ENCODE measurements around the gene IL2RG. TPM values are rescaled to one million over a fixed set of nuclear protein-coding genes. Genes with fewer than 3 reads are reported as not detected.

IL2RG gene
- total and polyA plus RNA-seq, 9 donors: 0.45 to 24.0 (median 1.5) TPM

- Histone ChIP-seq H3K36me3 (no peaks in the 10 kb centered on the region), H3K27me3 (no peaks in the 10 kb centered on the region)
- TF ChIP-seq EP300 (IDR thresholded peaks at IDR 0.05) (no peak), POLR2A (IDR thresholded peaks at IDR 0.05) (no peak)
- TF ChIP-seq, protein P1, sequence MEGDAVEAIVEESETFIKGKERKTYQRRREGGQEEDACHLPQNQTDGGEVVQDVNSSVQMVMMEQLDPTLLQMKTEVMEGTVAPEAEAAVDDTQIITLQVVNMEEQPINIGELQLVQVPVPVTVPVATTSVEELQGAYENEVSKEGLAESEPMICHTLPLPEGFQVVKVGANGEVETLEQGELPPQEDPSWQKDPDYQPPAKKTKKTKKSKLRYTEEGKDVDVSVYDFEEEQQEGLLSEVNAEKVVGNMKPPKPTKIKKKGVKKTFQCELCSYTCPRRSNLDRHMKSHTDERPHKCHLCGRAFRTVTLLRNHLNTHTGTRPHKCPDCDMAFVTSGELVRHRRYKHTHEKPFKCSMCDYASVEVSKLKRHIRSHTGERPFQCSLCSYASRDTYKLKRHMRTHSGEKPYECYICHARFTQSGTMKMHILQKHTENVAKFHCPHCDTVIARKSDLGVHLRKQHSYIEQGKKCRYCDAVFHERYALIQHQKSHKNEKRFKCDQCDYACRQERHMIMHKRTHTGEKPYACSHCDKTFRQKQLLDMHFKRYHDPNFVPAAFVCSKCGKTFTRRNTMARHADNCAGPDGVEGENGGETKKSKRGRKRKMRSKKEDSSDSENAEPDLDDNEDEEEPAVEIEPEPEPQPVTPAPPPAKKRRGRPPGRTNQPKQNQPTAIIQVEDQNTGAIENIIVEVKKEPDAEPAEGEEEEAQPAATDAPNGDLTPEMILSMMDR (IDR thresholded peaks at IDR 0.05): no peak
Measured at GRCh38 chrX:71091263-71091662, 20.1 kb downstream of the IL2RG start.

GRCh38 chrX:71085900-71086299, 25.5 kb downstream of the IL2RG start:
- H3K4me3 ChIP-seq: no peak overlapping the region
- DNase-seq: no peak
- H3K36me3 ChIP-seq: no peaks in the 10 kb centered on the region
- H3K27ac ChIP-seq: no peak overlapping the region
- H3K27me3 ChIP-seq: no peaks in the 10 kb centered on the region
- intact Hi-C loops (cut with DNase I): no loop called here
- H3K9me3 ChIP-seq: no peaks in the 10 kb centered on the region
- TF ChIP-seq POLR2A (IDR thresholded peaks at IDR 0.05) (no peak), EP300 (IDR thresholded peaks at IDR 0.05) (no peak)
- TF ChIP-seq, protein P1 (IDR thresholded peaks at IDR 0.05): no peak
- 42 to 50% (median 50%) methylated on average over 4 of the region's 4 CpGs for WGBS, 3 donors
- H3K4me1 ChIP-seq (ENCODE audit: insufficient read depth): no peaks in the 10 kb centered on the region

More at GRCh38 chrX:71091263-71091662, 20.1 kb downstream of the IL2RG start:
- no peaks in the 10 kb centered on the region for H3K9me3 ChIP-seq
- H3K4me1 ChIP-seq (ENCODE audit: insufficient read depth): peaks cover 3% of the 10 kb centered on the region
- H3K27ac ChIP-seq: no peak overlapping the region
- intact Hi-C loops (cut with DNase I): no loop called here
- H3K4me3 ChIP-seq: no peak overlapping the region
- WGBS, 3 donors: 48 to 59% (median 51%) methylated on average over 5 of the region's 5 CpGs
- no peak for DNase-seq

GRCh38 chrX:71082822-71083221, 28.6 kb downstream of the IL2RG start:
- TF ChIP-seq, protein P1 (IDR thresholded peaks at IDR 0.05): no peak
- TF ChIP-seq EP300 (IDR thresholded peaks at IDR 0.05): no peak
- no peak for TF ChIP-seq POLR2A (IDR thresholded peaks at IDR 0.05)
- no peak for DNase-seq
- H3K36me3 ChIP-seq: no peaks in the 10 kb centered on the region
- 50 to 64% (median 57%) methylated on average over 4 of the region's 4 CpGs for WGBS, 3 donors
- intact Hi-C loops (cut with DNase I): no loop called here
- H3K9me3 ChIP-seq: no peaks in the 10 kb centered on the region
- no peak overlapping the region for H3K27ac ChIP-seq
- no peaks in the 10 kb centered on the region for H3K4me1 ChIP-seq (ENCODE audit: insufficient read depth)
- H3K27me3 ChIP-seq: no peaks in the 10 kb centered on the region
- no peak overlapping the region for H3K4me3 ChIP-seq

DNA sequence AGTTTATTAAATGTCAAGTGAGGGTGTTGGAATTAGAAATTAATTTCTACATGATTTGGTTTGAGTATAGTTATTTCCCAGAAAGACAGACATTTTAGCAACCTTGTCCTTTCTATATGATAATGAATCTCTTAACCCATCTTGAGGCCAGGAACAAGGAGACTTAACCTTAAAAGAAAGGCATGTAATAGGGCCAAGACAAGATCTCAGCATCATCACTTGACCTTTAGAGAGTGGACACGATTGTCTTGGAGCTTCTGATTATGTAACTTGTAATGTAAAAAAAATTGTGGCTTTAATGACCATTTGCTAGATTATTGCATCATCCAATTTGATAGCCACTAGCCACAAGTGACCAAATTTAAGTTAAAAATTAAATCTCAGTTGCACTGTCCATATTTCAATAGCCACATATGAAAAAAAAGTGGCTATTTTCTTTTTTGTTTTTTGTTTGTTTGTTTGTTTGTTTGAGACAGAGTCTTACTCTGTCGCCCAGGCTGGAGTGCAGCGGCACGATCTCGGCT, 29.2 kb downstream of the IL2RG start:
- intact Hi-C loops (cut with DNase I): no loop called here
- Histone ChIP-seq H3K4me1 (ENCODE audit: insufficient read depth) (no peaks in the 10 kb centered on the region), H3K36me3 (no peaks in the 10 kb centered on the region), H3K27ac (no peak overlapping the region), H3K9me3 (no peaks in the 10 kb centered on the region), H3K27me3 (no peaks in the 10 kb centered on the region), H3K4me3 (no peak overlapping the region)
- no peak for DNase-seq
- TF ChIP-seq POLR2A (IDR thresholded peaks at IDR 0.05): no peak
- TF ChIP-seq, protein P1 (IDR thresholded peaks at IDR 0.05): no peak
- no peak for TF ChIP-seq EP300 (IDR thresholded peaks at IDR 0.05)
- WGBS, 3 donors: 77 to 84% (median 78%) methylated on average over 5 of the region's 5 CpGs

All from ovary (tissue), 9 donors.